Hippocampal formation (tissue), 2 donors: Measurements from ENCODE around the gene SPTAN1.

ENCODE experiments used
- DNase-seq, 2 donors: peaks; one replicate each; lab custom pipeline; 2025; lab: John Stamatoyannopoulos, UW

SPTAN1 gene

GRCh38 chr9:128600099-128600498 lies 47.7 kb downstream of the SPTAN1 start:
- no peak for DNase-seq

GRCh38 chr9:128603697-128604096 lies 51.3 kb downstream of the SPTAN1 start:
- DNase-seq: no peak

GRCh38 chr9:128607642-128608350 lies 55.4 kb downstream of the SPTAN1 start:
- peak; percentile 49 to 72 for DNase-seq

GRCh38 chr9:128610897-128611296 lies 58.5 kb downstream of the SPTAN1 start:
- no peak for DNase-seq

GRCh38 chr9:128611600-128612394 lies 59.4 kb downstream of the SPTAN1 start:
- DNase-seq: no peak

- no peak for DNase-seq
Observed at GRCh38 chr9:128614728-128615127, 62.3 kb downstream of the SPTAN1 start.

GRCh38 chr9:128615571-128615970 lies 63.2 kb downstream of the SPTAN1 start:
- no peak for DNase-seq

GRCh38 chr9:128617943-128618342 lies 65.6 kb downstream of the SPTAN1 start:
- DNase-seq: no peak

- DNase-seq: no peak
Observed at GRCh38 chr9:128619127-128619526, 66.7 kb downstream of the SPTAN1 start.

GRCh38 chr9:128619779-128620178 lies 67.4 kb downstream of the SPTAN1 start:
- DNase-seq: no peak

GRCh38 chr9:128621730-128622455 lies 69.5 kb downstream of the SPTAN1 start:
- DNase-seq: no peak

GRCh38 chr9:128624566-128624965 lies 72.2 kb downstream of the SPTAN1 start:
- no peak for DNase-seq

- no peak for DNase-seq
Observed at GRCh38 chr9:128625391-128626146, 73.2 kb downstream of the SPTAN1 start.

GRCh38 chr9:128626181-128626580 lies 73.8 kb downstream of the SPTAN1 start:
- DNase-seq: no peak

- peak in 1 of 2 donors; percentile 29 for DNase-seq
Observed at GRCh38 chr9:128627127-128627715, 74.8 kb downstream of the SPTAN1 start.

- DNase-seq: no peak
Observed at GRCh38 chr9:128627906-128628305, 75.5 kb downstream of the SPTAN1 start.

- DNase-seq: peak; percentile 19 to 24
Observed at GRCh38 chr9:128628471-128629048, 76.2 kb downstream of the SPTAN1 start.

- no peak for DNase-seq
Observed at GRCh38 chr9:128629136-128629535, 76.7 kb downstream of the SPTAN1 start.

GRCh38 chr9:128629852-128630545 lies 77.6 kb downstream of the SPTAN1 start:
- DNase-seq: no peak

GRCh38 chr9:128631636-128632035 lies 79.2 kb downstream of the SPTAN1 start:
- DNase-seq: no peak
